GM12878 (cell line): ENCODE measurements around the gene RTP5.

Source experiments
- MAX ChIP-seq: IDR thresholded peaks from 2 replicates; pipeline ENCODE4 v1.6.1; 2012; ENCODE audit warnings: low read depth, low read length, improper control_type of control experiment
- NBN ChIP-seq: fragments of 450-650 bp; IDR thresholded peaks from 2 replicates; pipeline ENCODE4 v1.6.1; 2016
- POLR2A ChIP-seq: IDR thresholded peaks from 2 replicates; pipeline ENCODE4 v1.6.1; 2011; ENCODE audit warnings: low read depth, mild to moderate bottlenecking, low read length
- POLR2AphosphoS5 ChIP-seq: IDR thresholded peaks from 2 replicates; pipeline ENCODE4 v1.6.1; 2011; ENCODE audit warnings: mild to moderate bottlenecking, low read length, inconsistent platforms
- RAD21 ChIP-seq: IDR thresholded peaks from 2 replicates; pipeline ENCODE4 v1.6.1; 2011; ENCODE audit warnings: mild to moderate bottlenecking, low read depth, low read length, moderate library complexity; ENCODE audit not compliant: insufficient read depth
- SP1 ChIP-seq: IDR thresholded peaks from one replicate; pipeline ENCODE4 v1.6.1; 2011; ENCODE audit warnings: low read depth, low read length
- TF ChIP-seq, protein P1 (sequence below), 3 experiments: IDR thresholded peaks in 2 of 3; conservative IDR thresholded peaks in 1 of 3; 2 replicates each; pipeline ENCODE4 v1.5.1; 2011; ENCODE audit warnings: low read depth in 3 of 3, low read length in 3 of 3, mild to moderate bottlenecking in 3 of 3, control low read depth in 2 of 3, moderate library complexity in 2 of 3, inconsistent platforms in 1 of 3, mixed read lengths in 1 of 3; ENCODE audit not compliant: control insufficient read depth in 2 of 3, insufficient read depth in 1 of 3; ENCODE audit errors: extremely low read depth in 1 of 3

- TF ChIP-seq, protein P1, sequence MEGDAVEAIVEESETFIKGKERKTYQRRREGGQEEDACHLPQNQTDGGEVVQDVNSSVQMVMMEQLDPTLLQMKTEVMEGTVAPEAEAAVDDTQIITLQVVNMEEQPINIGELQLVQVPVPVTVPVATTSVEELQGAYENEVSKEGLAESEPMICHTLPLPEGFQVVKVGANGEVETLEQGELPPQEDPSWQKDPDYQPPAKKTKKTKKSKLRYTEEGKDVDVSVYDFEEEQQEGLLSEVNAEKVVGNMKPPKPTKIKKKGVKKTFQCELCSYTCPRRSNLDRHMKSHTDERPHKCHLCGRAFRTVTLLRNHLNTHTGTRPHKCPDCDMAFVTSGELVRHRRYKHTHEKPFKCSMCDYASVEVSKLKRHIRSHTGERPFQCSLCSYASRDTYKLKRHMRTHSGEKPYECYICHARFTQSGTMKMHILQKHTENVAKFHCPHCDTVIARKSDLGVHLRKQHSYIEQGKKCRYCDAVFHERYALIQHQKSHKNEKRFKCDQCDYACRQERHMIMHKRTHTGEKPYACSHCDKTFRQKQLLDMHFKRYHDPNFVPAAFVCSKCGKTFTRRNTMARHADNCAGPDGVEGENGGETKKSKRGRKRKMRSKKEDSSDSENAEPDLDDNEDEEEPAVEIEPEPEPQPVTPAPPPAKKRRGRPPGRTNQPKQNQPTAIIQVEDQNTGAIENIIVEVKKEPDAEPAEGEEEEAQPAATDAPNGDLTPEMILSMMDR (IDR thresholded peaks at IDR 0.05 in 2 of 3, conservative IDR thresholded peaks at IDR 0.05 in 1 of 3; ENCODE audit: control insufficient read depth in 2 of 3, extremely low read depth in 1 of 3, insufficient read depth in 1 of 3, low read depth in 3 of 3, low read length in 3 of 3), result no peak
- TF ChIP-seq NBN (no peak), SP1 (no peak), RAD21 (no peak), POLR2A (no peak), POLR2AphosphoS5 (no peak), MAX (no peak)
These were observed 27.5 kb upstream of the RTP5 start for GRCh38 chr2:241842067-241842415.
